Inferior parietal cortex (tissue), 1 donor: Measurements from ENCODE around the gene DMGDH.
A peak's percentile ranks its signal among the peaks of the same experiment; 100 is the strongest.

Experiments used
- DNase-seq: peaks from one replicate; pipeline ENCODE4 v3.0.0-alpha.2; 2016; ENCODE audit errors: extremely low spot score

The DMGDH gene

DNA sequence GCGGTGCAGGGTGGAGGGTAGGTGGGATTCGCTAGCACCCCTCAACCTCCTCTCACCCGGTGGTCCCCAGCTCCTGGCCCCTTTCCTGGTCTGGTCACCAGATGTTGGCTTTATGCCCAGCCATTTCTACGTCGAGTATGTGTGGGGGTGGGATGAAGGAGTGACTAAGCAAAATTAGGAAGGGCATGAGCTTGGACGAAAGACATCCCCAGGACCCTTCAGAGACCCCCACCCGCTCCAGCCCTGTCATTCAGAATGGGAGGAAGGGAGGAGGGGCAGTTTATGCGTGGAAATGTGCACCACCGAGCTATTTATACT lies 835 bp upstream of the DMGDH start:
- no peak for DNase-seq

DNA sequence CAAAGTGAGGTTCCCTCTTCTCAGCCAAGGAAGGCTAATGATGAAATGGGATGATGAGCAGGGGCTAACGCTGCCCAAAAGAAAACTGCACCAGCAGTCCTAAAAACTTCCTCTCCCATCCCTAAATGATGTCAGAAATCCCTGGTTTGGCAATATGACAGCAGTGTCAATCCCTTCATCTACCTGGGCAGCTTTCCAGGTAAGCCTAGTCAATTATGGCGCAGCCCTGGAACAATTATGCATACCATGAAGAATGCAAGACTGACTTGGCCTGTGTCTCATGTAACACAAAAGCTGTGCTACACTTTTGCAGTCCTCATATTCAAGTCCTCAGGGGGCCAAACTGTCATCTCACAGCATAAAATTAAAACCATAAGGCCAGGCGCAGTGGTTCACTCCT lies 7.0 kb downstream of the DMGDH start:
- DNase-seq, result no peak

DNA sequence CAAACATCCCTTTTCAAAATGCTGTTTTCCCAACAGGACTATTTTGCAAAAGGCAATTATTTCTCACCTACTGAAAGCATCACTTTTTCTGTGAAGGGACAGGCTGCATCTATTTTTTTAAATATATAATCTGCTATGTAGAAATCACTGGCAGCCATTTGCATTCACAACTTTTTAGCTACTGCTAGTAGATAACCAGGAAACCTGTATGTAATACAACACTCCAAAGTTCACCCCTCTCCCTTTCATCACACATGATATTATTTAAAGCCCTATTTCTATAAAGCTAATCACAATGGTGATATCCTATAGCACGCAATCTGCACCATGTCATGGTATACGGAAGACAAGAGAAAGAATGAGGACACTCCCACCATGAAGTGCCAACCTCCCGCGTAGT lies 9.8 kb downstream of the DMGDH start:
- no peak for DNase-seq

DNA sequence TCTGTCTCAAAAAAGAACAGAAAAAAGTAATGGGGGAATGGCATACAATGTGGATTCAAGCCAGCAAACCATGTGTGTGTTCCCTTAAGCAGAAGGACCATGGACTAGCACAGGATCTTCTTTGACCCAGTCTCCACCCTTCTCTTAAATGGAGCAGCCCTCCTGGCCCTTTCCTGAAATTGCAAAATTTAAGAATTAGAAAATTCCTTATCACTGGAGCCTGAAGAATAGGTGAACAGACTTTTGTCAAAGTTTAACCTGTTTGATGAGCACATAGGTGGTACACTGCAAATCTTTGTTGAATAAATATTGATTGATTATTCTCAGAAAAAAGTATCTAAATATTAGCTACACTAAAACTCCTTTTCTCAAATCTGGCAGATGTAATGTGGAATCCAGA lies 12.6 kb downstream of the DMGDH start:
- no peak for DNase-seq

DNA sequence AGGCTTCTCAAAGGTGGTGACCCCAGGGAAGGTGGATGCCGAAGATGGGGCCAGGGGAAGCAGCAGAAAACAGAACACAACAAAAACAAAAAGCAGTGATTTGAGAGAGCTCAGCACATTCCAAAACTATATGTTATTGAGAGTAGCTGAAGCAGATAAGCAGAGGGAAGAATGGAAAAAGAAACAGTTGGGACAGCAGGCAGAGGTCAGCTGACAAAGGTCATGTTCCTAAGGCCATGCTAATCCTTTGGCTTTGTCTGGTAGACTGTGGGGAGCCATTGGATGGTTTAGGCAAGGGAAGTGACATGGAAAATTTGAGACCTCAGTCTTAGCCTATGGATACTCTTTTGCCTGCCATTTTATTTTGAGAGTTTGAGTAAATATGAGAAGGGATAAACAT lies 14.5 kb downstream of the DMGDH start:
- no peak for DNase-seq

DNA sequence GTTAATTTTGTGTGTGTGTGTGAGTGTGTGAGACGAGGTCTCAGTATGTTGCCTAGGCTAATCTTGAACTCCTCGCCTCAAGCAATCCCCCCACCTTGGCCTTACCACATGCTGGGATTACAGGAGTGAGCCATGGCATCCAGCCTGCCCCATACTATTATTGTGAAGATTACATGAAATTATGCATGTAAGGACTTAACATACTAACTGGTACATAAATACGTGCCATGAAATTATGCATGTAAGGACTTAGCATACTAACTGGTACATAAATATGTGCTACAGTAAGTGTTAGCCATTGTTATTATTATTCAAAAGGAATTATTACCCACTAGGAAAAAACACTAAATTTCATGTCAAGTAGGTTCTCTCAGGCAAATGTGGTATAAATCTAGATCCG lies 16.2 kb downstream of the DMGDH start:
- no peak for DNase-seq

DNA sequence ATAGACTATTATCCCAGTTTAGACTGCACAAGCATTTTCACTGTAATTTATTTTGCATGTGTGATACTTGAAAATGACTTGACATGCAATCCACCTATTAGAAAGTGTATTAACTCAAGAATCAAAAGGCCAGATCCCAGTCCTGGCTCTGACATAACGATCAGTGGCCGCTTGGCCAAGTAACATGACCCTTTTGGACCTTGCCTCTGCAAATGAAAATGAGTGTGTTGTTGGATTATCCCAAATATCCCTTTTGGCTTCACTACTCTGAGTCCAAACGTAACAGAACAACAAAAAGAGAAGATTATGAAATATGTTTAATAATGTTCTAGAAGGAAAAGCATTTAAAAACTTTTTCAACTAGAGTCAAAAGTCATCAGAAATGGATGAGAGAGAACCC lies 19.0 kb downstream of the DMGDH start:
- no peak for DNase-seq

DNA sequence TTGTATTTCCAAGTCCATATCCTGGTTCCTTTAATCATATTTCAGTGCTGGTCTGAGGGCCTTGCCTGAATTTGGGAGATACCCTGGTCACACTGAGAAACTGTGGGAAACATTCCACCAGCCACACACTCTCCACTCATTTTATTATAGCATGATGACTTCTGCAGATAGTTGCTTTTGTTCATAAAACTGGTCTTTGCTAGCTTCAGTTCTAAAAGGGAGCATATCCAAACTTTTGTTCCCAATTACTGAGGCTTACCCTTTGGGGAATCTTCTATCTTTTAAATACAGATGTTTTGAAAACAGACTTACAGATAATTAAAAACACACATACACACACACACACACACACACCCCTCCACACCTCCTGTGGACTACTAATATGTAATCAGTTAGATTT lies 21.0 kb downstream of the DMGDH start:
- DNase-seq, result no peak

DNA sequence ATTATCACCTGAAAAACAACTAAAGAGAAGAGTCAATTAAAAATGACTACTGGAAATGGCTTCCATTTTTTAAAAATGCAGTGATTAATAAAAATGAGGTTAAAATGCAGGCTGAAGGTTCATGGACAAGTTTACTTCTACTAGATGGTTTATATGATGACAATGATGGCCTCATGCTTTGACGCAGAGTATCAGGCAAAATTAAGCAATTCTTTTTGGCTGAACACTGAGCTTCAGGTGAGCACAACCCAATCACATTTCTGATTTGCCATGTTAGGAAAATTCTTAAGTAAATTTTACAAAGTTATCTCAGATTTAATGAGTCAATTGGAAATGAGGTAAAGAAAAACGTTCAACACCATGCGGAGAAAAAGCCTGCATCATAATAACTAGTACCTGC lies 22.3 kb downstream of the DMGDH start:
- no peak for DNase-seq

DNA sequence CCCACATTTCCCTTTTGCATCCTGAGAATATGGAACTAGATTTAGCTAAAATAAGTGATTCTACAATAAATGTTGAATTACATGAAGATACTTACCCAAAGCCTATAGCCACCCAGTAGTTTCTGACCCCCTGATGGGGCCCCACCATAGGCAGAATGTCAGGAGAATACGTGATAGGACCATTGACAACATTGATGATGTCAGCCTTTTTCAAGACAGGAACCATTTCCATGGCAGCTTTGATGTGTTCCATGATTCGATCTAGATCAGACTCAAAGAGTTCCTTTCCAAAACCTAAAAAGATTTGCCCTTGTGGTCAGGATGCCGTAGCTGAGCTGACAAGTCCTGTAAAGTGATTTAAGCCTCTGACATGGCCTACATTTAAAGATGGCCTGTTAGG lies 27.3 kb downstream of the DMGDH start:
- DNase-seq, result no peak

DNA sequence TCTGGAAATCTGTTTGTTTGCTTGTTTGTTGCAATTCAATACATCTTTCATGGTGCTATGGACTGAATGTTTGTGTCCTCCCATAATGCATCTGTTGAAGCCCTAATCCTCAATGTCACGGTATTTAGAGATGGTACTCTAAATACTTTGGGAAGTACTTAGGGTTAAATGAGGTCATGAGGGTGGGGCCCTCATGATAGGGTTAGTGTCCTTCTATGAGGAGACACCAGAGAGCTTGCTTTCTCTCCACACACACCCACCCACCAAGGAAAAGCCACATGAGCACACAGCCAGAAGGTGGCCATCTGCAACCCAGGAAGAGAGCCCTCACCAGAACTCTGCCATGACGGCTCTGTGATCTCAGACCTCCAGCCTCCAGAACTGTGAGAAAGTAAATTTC lies 32.7 kb downstream of the DMGDH start:
- DNase-seq, result no peak

DNA sequence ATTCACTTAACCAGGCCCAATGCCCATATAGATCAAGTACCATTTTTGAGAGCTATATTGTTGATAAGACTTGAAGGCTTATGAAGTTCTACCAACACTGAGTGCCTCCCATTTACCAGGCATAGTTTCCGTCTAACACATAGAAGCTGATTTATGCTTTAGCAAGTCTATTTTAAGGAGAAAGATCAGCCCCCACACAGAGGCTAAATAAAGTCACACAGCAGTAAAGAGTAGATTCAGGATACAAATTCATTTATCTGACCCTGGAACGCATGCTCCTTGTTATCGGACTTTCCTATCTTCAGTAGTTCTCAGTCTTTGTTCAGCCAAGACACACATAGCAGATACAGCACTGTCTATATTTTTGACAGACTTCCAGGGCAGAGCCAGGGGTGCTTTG lies 34.2 kb downstream of the DMGDH start:
- DNase-seq, result no peak

DNA sequence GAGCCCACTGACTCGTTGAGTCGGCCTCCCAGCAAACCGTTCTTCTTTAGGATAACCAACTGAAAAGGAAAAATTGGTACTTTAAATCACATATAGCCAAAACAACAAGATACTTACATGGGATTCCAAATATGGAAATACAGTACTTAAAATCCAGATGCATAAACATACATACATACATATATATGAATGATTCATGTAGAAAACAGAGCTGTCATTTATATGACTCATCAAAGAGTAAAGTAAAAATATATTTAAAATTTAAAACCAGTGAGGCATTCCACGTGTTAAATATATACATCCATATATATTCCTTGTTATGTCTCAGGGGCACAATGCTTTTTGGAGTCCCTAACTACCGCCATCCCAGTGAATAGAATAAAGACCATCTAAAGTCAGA lies 36.7 kb downstream of the DMGDH start:
- no peak for DNase-seq

DNA sequence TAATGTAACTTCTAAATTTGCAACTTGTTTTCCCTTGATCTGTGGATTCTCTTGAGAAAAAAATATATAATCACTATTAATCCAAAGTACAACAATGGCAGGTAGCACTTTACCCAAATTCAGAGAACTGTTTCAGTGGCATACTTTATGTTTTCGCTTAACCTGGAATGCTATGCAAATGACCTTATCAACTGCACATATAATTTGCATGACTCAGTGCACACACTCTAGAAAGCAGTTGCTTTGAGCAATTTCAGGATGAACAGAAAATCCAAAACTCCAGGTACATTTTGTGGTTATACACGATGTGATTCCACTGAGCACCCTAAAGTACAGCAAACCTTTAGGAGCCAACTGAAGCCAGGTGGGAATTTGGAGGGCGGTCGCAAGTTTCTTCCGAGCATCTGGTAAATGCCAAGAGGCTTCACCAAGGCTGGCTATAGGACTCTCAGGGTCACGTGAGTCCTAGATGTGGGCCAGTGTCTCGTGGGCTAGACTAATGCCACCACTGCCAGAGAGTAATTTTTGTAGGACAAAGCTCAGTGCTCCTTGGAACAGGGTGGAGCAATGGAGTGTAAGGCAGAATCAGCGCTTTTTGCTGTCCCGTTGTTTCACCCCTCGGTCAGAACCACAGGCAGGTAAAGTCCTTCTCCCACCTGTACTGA lies 37.3 kb downstream of the DMGDH start:
- DNase-seq, result no peak

DNA sequence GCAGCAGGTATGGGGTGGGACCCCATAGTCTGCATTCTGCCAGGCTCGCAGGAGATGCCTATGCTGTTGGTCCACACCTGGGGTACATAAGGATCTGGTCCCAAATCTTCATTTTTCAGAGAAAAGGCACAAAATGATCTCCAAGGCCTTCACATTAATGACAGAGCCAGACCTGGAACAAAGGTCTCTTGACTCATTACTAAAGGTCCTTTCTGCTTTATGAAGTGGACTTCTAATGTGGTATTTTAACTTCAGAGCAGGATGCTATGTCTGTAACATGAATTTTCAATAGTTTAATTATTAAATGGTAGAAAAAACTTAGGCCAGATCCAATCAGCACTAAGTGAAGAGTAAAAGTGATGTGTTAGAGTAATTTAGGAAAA lies 38.0 kb downstream of the DMGDH start:
- DNase-seq, result no peak

DNA sequence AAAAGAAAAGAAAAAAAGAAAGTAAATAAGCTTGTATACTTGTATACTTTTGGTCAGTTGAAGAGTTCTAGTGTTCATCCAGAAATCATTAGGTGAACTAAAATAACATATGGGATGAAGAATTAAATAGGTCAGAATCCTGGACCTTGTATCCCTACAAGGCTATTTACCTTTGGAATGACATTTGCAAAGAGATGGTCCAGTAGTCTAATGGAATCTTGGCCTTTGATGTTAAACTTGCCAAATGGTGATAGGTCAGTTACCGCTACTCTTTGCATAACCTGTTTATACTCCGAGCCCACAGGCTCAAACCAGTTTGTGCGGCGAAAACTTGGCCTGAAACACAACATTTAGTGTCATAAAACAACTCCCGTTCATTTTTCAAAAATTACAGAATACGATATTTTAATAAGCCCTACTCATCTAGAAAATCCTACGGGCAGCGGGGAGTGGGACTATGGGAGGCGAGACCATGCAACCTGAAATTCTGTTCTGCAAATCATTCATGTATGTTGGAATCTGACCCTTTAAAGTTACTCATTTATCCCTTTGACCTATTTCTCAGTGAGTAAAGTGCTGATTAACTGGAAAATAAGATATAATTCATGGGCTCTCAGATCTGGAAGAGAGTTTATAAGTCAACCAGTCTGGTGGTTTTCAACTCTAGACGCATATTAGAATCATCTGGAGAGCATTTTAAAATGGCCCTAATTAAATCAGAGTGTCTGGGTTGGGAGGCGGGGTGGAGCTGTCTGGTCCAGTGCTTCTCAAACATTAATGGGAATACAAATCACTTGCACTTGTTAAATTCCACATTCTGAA lies 38.6 kb downstream of the DMGDH start:
- DNase-seq, result no peak

DNA sequence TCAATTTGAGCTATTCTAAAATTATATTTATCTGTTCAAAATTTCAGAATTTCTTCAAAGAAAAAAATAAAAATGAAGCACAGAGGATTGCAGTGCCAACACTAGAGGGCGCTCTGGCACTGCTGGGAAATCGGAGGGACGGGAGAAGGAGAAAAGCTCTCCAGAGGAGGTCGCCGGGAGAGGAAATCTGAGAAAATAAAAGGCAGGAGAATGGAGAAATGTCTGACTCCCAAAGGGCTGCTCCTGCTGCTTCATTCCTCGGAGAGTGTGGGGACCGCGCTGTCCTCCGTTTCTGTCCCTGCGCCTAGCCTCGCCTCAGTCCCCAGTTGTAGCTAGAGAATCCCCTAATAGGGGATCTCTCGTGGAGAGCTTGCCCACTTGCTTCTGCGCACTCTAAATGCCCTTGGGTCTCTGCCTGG lies 44.4 kb downstream of the DMGDH start:
- DNase-seq, result peak; percentile 85

DNA sequence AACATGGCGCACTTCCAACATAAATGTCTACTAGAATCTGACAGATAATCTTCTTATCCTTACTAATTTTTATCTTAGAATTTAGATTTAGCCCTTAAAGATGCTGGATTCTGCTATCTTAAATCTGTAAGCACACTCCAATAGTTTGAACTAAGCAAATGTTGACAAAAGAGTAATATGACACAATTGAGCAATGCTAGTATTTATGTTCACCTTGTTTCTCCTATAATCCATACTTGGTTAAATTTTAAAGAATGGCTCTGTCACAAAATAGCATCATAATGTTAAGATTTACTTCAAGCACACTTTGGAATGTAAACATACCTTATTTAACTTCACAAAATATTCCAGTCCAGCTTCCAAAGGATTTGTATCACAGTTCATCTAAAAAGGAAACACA lies 45.5 kb downstream of the DMGDH start:
- DNase-seq, result no peak

DNA sequence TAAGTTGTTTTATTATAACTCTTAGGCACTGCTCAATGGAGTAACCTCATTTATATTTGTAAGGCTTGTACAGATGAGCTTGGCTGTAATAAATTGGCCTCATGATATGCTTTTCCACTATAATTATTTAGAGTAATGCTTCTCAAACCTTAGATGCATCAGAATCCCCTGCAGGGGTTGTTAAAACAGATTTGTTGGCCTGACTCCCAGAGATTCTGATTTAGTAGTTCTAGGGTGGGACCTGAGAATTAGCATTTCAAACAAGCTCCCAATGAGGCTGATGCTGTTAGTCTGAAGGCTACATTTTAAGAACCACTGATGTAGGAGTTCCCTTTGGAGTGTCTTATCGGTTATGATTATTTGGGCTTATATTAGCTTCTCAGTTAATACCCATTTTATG lies 46.1 kb downstream of the DMGDH start:
- no peak for DNase-seq

DNA sequence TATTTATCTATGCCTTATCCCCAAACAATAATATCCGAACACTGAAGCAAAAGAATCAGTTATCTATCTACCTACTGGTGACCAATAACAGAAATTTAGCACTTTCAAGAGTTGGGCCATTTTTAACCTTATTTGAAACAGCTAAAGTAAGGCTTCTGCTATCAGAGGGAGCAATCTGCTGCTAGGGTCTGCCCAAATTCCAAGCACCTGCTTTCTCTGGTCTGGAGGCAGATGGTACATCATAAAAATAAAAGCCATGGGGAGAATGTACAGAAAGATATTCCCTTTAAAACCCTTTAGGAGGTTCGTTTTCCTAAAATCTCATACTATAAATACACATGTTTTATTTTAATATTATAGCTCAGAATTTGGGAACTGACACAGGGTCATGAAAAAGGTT lies 46.7 kb downstream of the DMGDH start:
- DNase-seq, result no peak

DNA sequence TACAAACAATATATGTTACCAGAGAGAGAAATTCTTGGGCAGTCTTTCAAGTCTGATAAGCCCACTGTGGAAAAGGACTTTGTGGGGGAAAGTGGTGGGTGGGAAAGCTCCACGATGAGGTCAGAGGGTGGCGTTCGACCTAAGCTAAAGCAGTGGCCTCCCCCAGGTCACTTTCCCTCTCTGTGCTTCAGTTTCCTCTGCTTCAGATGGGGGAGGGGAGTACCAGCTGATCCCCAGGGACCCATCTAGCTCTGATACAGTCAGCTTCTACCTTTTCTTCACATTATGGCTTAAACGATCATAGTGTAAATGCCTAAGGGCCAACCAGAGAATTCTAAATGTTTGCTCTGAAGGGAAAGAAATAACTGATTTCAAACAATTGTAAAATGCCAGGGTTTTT lies 47.7 kb downstream of the DMGDH start:
- DNase-seq, result no peak

DNA sequence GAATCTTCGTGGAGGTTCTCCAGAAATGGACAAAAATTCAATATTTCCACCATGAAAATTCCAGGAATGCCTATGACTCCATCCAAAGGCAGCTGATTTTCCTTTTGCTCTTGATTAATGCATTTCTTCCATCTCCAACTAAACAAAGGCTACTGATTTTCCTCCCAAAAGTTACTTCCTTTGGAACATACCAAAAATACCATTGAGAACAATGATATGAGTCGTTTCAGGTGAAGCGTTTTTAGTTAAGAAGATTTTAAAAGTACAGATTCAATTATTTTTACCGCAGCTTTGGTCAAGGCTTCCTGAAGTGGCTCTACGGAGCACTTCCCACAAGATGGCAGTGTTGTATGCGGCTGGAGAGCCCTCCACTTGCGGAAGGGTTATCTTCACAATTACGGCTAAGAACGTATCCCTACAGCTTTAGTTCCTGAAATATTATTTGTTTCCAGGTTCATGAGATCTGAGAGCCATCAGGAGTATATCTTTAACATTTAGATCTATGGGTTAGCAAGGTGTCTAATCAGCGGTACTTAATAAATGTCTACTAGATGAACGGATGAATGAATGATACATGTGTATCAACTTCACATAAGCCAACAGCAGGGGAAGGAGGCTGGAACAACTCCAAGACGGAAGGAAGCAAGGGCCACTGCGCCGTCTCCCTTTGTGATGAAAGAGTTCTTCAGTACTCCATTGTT lies 48.5 kb downstream of the DMGDH start:
- peak; percentile 78 for DNase-seq

DNA sequence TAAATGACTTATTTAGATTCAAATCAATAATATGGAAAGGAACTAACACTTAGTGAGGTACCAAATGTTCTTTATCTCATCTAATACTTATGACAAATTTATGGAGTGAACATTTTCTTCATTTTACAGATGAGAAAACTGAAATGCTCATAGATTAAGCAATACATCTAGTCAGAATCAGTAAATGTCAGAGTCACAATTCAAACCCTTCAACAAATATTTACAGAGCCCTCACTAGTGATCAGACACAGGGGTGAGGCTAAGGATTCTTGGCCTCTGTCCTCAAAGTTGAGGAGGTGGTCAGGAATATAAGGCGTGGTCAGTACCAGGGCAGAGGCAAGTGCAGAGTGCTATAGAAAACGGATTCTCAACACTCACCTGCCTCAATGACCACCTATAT lies 54.8 kb downstream of the DMGDH start:
- no peak for DNase-seq
